GM19035 (cell line): ENCODE measurements around the gene KIRREL1.

ENCODE experiments used
- ATAC-seq: cut with Tn5 transposase; IDR thresholded peaks from one replicate; pipeline ENCODE4 v1.9.1; 2021; ENCODE audit not compliant: unreplicated experiment

The KIRREL1 gene

GRCh38 chr1:158102881-158103674, 109.6 kb downstream of the KIRREL1 start:
- no peak for ATAC-seq

DNA sequence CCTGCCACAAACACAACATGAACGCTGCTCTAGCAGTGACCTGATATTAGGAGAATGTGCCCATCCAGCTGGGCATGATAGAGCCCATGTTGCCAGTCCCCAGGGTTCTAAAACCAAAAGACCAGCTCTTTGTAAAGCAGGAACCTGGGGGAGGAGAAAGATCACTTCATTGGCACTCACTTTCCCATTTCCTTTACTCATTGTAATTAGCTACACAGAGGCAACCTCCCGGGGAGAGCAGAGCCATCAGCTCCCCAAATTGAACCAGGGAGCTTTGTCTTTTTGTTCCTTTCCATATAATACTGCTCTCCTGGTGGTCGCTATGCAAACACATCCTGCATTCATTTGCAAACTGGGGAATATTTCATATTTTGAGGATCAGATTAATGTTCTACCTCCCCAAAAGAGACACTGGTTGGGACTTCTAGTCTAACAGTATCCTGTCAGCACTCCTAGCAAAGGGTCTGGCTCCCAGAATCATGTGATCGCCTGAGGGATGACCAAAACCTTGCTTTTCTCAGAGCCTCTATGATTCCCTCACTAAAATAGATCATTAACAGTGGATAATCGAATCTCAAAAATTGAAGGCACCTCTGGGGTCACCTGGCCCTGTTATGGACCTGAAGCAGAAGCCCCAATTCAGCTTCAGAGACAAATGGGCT, 110.5 kb downstream of the KIRREL1 start:
- no peak for ATAC-seq

DNA sequence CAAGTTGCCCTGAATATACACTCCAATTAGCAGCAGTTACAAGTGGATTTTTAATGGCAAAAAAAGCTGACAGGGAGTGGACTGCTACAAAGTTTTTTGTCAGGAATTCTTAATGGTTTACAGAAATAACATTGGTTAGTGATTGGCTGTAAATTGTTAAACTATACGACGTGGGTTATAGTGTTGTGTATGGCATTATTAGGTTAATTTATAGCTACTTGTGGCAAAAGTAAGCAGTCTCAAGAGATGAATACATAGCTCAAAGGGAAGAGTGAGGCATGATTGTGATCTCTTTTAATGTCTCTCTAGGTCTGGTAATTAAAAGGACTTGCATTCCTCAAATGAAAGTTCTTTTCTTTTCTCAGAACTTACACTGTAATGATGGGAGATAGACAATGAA, 111.4 kb downstream of the KIRREL1 start:
- ATAC-seq: no peak

- no peak for ATAC-seq
Observed at GRCh38 chr1:158105352-158106095, 112.1 kb downstream of the KIRREL1 start.

DNA sequence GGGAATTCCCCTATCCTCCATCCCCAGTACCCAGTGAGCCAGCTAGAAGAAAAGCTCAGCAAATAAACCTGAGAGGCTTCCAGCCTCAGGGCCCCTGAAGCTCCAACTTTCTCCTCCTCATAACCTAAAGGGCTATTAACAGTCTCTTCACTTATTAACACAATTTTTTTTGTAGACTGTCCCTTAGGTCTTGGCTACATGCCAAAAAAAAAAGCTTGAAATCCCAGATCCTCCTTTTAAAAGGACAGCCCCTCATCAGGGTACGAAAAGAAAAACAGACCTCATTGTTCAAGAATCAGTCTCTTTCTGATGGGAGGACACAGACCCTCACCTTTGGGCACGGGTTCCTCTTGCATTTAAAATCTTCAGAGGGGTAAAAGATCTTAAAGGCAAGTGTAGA, 114.5 kb downstream of the KIRREL1 start:
- no peak for ATAC-seq

GRCh38 chr1:158112994-158113758, 119.7 kb downstream of the KIRREL1 start:
- no peak for ATAC-seq

DNA sequence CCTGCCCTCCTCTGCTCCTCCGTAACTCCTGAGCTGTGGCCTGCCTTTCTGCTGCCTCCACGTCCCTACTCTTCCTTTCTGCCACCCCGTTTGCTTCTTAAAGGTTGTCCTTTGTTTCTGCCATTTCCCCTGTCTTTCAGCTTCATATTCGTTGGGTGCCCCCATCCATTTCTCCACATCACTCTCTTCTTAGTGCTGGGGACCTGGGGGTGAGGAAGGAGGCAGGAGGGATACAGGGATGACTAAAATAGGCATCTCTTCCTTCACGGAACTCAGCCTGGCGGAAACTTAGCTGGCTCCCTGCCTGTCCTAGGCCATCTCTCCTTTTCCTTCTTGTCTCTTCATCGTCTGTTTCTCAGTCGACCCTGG, 120.3 kb downstream of the KIRREL1 start:
- no peak for ATAC-seq

- peak; percentile 77 for ATAC-seq
Observed at GRCh38 chr1:158115126-158115525, 121.7 kb downstream of the KIRREL1 start.

- ATAC-seq: no peak
Observed at GRCh38 chr1:158116311-158117167, 123.1 kb downstream of the KIRREL1 start.

DNA sequence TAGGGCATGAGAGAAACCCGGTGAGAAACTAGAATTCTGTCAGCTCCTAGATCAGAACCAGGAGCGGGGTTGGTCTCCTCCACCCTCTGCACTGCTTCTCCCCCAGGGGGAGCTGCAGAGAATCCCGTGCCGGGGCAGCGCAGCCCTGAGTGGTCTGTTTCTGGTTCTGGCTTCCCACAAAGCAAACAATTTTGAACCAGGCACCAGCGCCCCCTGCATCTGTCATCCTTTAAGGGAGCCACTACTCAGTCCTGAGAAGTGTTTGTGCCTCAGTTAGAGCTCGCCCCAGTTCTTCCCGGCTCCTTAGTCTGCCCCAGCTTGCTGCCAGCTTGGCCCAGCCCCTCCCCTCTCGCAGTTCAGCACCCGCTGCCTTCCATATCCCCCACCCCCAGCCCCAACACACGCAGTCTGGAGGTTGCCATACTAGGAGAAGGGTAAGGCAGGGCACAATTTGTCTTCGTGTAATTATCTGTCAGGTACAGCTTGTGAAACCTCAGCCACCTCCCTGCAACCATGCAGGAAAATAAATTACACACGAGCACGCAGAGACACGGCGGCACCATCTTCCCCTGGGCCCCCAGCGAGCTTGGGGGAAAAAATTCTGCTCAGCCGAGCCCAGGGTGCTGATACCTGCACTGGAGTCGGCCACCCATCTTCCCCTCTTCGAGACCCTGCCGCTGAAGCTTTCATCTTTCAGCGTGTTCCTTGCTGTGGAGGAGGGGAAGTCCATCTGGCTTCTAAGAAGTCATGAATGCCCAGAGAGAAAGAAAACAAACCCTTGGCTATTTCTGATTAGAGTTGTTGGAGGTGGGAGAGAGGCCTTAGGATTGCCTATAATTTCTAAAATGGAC, 124.6 kb downstream of the KIRREL1 start:
- no peak for ATAC-seq

- ATAC-seq: no peak
Observed at GRCh38 chr1:158118713-158119402, 125.4 kb downstream of the KIRREL1 start.

- no peak for ATAC-seq
Observed at GRCh38 chr1:158119976-158120653, 126.7 kb downstream of the KIRREL1 start.

DNA sequence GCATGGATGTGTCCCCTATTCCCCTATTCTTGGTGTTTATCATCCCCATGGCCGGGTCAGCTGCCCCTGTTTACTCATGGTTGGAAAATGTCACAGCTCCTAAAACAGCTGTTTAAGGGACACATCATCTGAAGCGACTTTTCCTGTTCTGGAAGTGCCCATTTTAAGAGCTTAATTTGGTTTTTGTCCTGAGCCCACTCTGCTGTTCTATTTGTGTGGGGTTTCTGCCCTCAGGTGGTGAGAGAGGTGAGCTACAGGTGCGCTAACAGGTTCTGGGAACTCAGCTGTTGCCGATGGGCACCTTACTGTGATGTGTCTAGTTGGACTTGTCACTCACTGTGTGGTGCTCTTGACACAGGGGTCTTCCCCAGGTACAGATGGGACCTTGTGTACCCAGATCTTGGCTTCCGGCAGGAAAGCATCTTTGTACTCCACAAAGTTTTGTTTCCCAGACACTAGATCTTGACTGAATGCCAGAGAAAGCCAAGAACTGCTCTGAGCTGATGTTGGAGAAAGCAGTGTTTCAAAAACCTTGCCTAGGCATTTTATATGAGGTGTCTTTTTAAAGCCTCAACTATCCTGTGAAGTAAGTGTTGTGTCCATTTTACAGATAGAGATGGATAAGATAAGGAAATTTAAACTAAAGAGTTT, 128.3 kb downstream of the KIRREL1 start:
- no peak for ATAC-seq

- ATAC-seq: no peak
Observed at GRCh38 chr1:158122833-158123388, 129.5 kb downstream of the KIRREL1 start.

GRCh38 chr1:158124034-158124433, 130.6 kb downstream of the KIRREL1 start:
- no peak for ATAC-seq

DNA sequence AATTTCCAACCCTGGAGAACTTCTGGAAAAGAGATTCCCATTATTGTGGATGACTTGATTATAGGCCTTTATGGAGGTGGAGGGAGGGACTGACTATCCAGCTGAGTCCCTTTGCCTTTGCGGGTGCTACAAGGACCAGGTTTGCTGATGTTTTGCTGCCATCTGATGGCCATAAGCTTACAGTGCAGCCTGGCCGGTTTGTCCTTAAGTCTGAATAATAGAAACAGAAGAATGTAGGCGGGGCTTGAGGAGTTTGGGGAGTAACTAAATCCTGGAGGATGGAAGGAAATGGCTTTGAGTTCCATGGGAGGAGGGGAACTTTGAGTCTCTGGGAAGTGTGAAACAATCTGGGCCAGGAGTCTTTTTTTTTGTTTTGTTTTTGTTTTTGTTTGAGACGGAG, 131.6 kb downstream of the KIRREL1 start:
- ATAC-seq: peak; percentile 86

DNA sequence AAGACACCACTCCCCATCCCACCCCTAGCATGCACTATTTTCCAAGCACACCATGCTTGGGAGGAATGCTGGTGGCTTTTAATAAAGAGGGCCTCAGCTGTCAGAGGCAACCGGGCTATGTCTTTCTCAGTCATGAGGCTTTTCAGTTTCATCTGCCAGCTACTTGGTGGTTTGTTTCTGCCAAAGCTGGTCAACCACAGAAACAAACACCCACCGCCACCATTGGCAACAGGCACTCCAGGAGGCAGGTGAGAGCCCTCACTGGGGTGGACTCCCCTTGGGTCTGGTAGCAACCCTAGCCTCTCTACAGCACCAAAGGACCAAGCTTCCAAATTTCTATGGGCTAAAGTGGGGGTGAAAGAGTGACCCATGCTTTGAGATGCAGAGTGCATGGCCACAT, 133.0 kb downstream of the KIRREL1 start:
- ATAC-seq: peak; percentile 64
